H1 (cell line): ENCODE data around the gene CCDC60. TPM values are rescaled to one million over a fixed set of nuclear protein-coding genes. Genes with fewer than 3 reads are reported as not detected.

Experiments used
- CTCF ChIA-PET: fragments of 300-600 bp; sonication (Branson Sonifier 250); formaldehyde crosslinking; loops from one replicate; lab custom pipeline; 2021; ENCODE audit not compliant: partially characterized antibody; lab: Charles Lee
- POLR2A ChIA-PET: fragments of 300-600 bp; sonication (Branson Sonifier 250); formaldehyde crosslinking; loops from one replicate; lab custom pipeline; 2021; ENCODE audit warnings: inconsistent platforms; ENCODE audit not compliant: partially characterized antibody; lab: Charles Lee
- DNase-seq, 2 experiments: peaks; one replicate each; pipeline versions ENCODE4 v3.0.0 to v3.0.0-alpha.2; 2010 to 2022; ENCODE audit warnings: low spot score in 2 of 2, low read depth in 1 of 2, mixed read lengths in 1 of 2
- FAIRE-seq: peaks from 2 replicates; lab custom pipeline; 2011; peaks lifted over from hg19 to GRCh38; lab: Jason Lieb, UNC
- H2AFZ ChIP-seq: 2 replicates; pipeline ENCODE4 v1.8.1; 2012; ENCODE audit warnings: low read length, inconsistent platforms
- H2AK5ac ChIP-seq: 2 replicates; pipeline ENCODE4 v1.6.1; 2013; ENCODE audit warnings: low read depth, low read length
- H2BK120ac ChIP-seq: replicated peaks from 2 replicates; pipeline ENCODE3; 2013; ENCODE audit warnings: low read depth, low read length, inconsistent platforms
- H2BK12ac ChIP-seq: 2 replicates; pipeline ENCODE4 v1.6.1; 2013; ENCODE audit warnings: low read depth, low read length
- H2BK15ac ChIP-seq: 2 replicates; pipeline ENCODE4 v1.6.1; 2013; ENCODE audit warnings: low read length
- H2BK20ac ChIP-seq: 2 replicates; pipeline ENCODE4 v1.6.1; 2013; ENCODE audit warnings: low read length
- H2BK5ac ChIP-seq: 2 replicates; pipeline ENCODE4 v1.6.1; 2013; ENCODE audit warnings: low read depth, low read length
- H3K14ac ChIP-seq: 2 replicates; pipeline ENCODE4 v1.6.1; 2013; ENCODE audit warnings: inconsistent platforms; ENCODE audit not compliant: insufficient read length
- H3K18ac ChIP-seq: 2 replicates; pipeline ENCODE4 v1.6.1; 2013; ENCODE audit warnings: low read length; ENCODE audit errors: extremely low read depth
- H3K23ac ChIP-seq: 2 replicates; pipeline ENCODE4 v1.6.1; 2013; ENCODE audit warnings: inconsistent platforms; ENCODE audit not compliant: insufficient read length
- H3K23me2 ChIP-seq: 2 replicates; pipeline ENCODE4 v1.6.1; 2013; ENCODE audit warnings: low read depth, low read length
- H3K27ac ChIP-seq: 2 replicates; pipeline ENCODE4 v1.6.1; 2011; ENCODE audit warnings: low read depth, low read length, inconsistent platforms
- H3K27me3 ChIP-seq, 4 experiments: replicated peaks in 1 of 4; 1 replicate in 1 of 4; 2 replicates in 3 of 4; pipeline versions ENCODE4 v1.6.1 to v1.8.1; 2011 to 2013; ENCODE audit warnings: low read length in 3 of 4, mild to moderate bottlenecking in 3 of 4, inconsistent platforms in 2 of 4, mixed read lengths in 2 of 4, moderate library complexity in 1 of 4; ENCODE audit not compliant: control insufficient read depth in 3 of 4, insufficient read depth in 3 of 4; ENCODE audit errors: extremely low read depth in 1 of 4
- H3K36me3 ChIP-seq, 4 experiments: 2 replicates each; pipeline versions ENCODE4 v1.6.1 to v1.8.1; 2011 to 2013; ENCODE audit warnings: mild to moderate bottlenecking in 4 of 4, low read length in 3 of 4, moderate library complexity in 2 of 4, control low read depth in 1 of 4, inconsistent platforms in 1 of 4; ENCODE audit not compliant: insufficient read depth in 4 of 4, control insufficient read depth in 2 of 4
- H3K4ac ChIP-seq: replicated peaks from 2 replicates; pipeline ENCODE3; 2013; ENCODE audit warnings: low read length, low read depth, mixed read lengths, inconsistent platforms; ENCODE audit not compliant: insufficient read length
- H3K4me1 ChIP-seq, 4 experiments: replicated peaks in 1 of 4; 1 replicate in 1 of 4; 2 replicates in 3 of 4; pipeline versions ENCODE4 v1.6.1 to v1.8.1; 2011 to 2013; ENCODE audit warnings: low read length in 3 of 4, inconsistent platforms in 2 of 4, mixed read lengths in 1 of 4; ENCODE audit not compliant: insufficient read depth in 4 of 4, control insufficient read depth in 3 of 4
- H3K4me2 ChIP-seq, 2 experiments: 2 replicates each; pipeline versions ENCODE4 v1.6.1 to v1.8.1; 2011 to 2013; ENCODE audit warnings: low read depth in 2 of 2, low read length in 2 of 2, control low read depth in 1 of 2, inconsistent platforms in 1 of 2, mild to moderate bottlenecking in 1 of 2; ENCODE audit not compliant: insufficient read depth in 1 of 2
- H3K4me3 ChIP-seq, 4 experiments: fragments of 200-600, 300-600 bp in 1 of 4; sonication (generic), shearing (Covaris generic), sonication (Bioruptor Twin) in 1 of 4; 2 replicates each; pipeline versions ENCODE4 v1.5.1 to v1.8.1; 2011 to 2016; ENCODE audit warnings: low read length in 4 of 4, low read depth in 3 of 4, control low read depth in 2 of 4, inconsistent platforms in 2 of 4, mild to moderate bottlenecking in 2 of 4, mixed read lengths in 1 of 4, moderate library complexity in 1 of 4; ENCODE audit not compliant: insufficient read depth in 2 of 4; ENCODE audit errors: extremely low read depth in 1 of 4
- H3K56ac ChIP-seq: replicated peaks from 2 replicates; pipeline ENCODE3; 2013; ENCODE audit warnings: low read depth, mild to moderate bottlenecking, mixed read lengths, low read length, inconsistent platforms; ENCODE audit not compliant: insufficient read length
- H3K79me1 ChIP-seq: 2 replicates; pipeline ENCODE4 v1.6.1; 2013; ENCODE audit warnings: low read depth, low read length, control low read depth
- H3K79me2 ChIP-seq, 2 experiments: 2 replicates each; pipeline versions ENCODE4 v1.6.1 to v1.8.1; 2012 to 2013; ENCODE audit warnings: low read length in 2 of 2, mild to moderate bottlenecking in 2 of 2, inconsistent platforms in 1 of 2; ENCODE audit not compliant: insufficient read depth in 2 of 2, control insufficient read depth in 1 of 2
- H3K9ac ChIP-seq, 4 experiments: replicated peaks in 1 of 4; 1 replicate in 1 of 4; 2 replicates in 3 of 4; pipeline versions ENCODE4 v1.6.1 to v1.8.1; 2011 to 2013; ENCODE audit warnings: low read depth in 3 of 4, low read length in 3 of 4, control low read depth in 2 of 4, mild to moderate bottlenecking in 2 of 4, moderate library complexity in 2 of 4, inconsistent platforms in 1 of 4; ENCODE audit errors: extremely low read depth in 1 of 4
- H3K9me3 ChIP-seq, 2 experiments: 2 replicates each; pipeline versions ENCODE4 v1.6.1 to v1.8.1; 2012 to 2013; ENCODE audit warnings: mild to moderate bottlenecking in 2 of 2, moderate library complexity in 2 of 2, control low read depth in 1 of 2, inconsistent platforms in 1 of 2, low read depth in 1 of 2, low read length in 1 of 2, mixed read lengths in 1 of 2; ENCODE audit not compliant: insufficient read depth in 2 of 2
- H4K20me1 ChIP-seq, 2 experiments: replicated peaks in 1 of 2; 2 replicates each; pipeline versions ENCODE3 to v1.8.1; 2011 to 2013; ENCODE audit warnings: inconsistent platforms in 2 of 2, low read length in 2 of 2, mild to moderate bottlenecking in 1 of 2; ENCODE audit not compliant: insufficient read depth in 2 of 2, control insufficient read depth in 1 of 2
- H4K5ac ChIP-seq: 2 replicates; pipeline ENCODE4 v1.6.1; 2013; ENCODE audit warnings: low read length, low read depth, mixed read lengths, inconsistent platforms; ENCODE audit not compliant: insufficient read length
- H4K8ac ChIP-seq: 2 replicates; pipeline ENCODE4 v1.8.0; 2013; ENCODE audit warnings: mild to moderate bottlenecking, moderate library complexity, low read length, inconsistent platforms; ENCODE audit not compliant: insufficient read depth; ENCODE audit errors: extremely low read depth
- H4K91ac ChIP-seq: replicated peaks from 2 replicates; pipeline ENCODE3; 2013; ENCODE audit warnings: low read length, mixed read lengths, inconsistent platforms; ENCODE audit not compliant: insufficient read length
- EZH2 ChIP-seq: fragments of 200-600 bp; sonication (generic); IDR thresholded peaks from 2 replicates; pipeline ENCODE4 v1.7.1; 2012; ENCODE audit warnings: low read depth, mild to moderate bottlenecking, moderate library complexity, low read length, inconsistent platforms; ENCODE audit not compliant: severe bottlenecking
- FOSL1 ChIP-seq: IDR thresholded peaks from 2 replicates; pipeline ENCODE4 v1.6.1; 2011; ENCODE audit warnings: mild to moderate bottlenecking, low read depth, low read length, moderate library complexity; ENCODE audit not compliant: insufficient read depth
- SIN3A ChIP-seq, 2 experiments: IDR thresholded peaks in 1 of 2; conservative IDR thresholded peaks in 1 of 2; 2 replicates each; pipeline ENCODE4 v1.6.1; 2011 to 2012; ENCODE audit warnings: low read length in 2 of 2, improper control_type of control experiment in 1 of 2, low read depth in 1 of 2, mild to moderate bottlenecking in 1 of 2
- WGBS, 2 experiments: shearing (Covaris generic) in 1 of 2; methylation state at CpG; one replicate each; pipeline versions ENCODE4 v1.1.6 to v1.1.7; 2013 to 2015; ENCODE audit warnings: low lambda C conversion rate in 2 of 2, mixed read lengths in 2 of 2, inconsistent platforms in 1 of 2, low coverage in 1 of 2, missing lambda C conversion rate in 1 of 2; ENCODE audit not compliant: insufficient replicate concordance in 2 of 2, insufficient coverage in 1 of 2, insufficient read length in 1 of 2; ENCODE audit errors: extremely low coverage in 1 of 2, missing lambda C conversion rate in 1 of 2; 5-methylcytosine and 5-hydroxymethylcytosine counted together
- polyA plus RNA-seq, 7 experiments: library from polyadenylated mRNA; depleted of rRNA in 3 of 7; stranded (reverse) in 5 of 7; unstranded in 2 of 7; fragments of >200 nt in 5 of 7; fragments of 200-250 nt in 2 of 7; gene quantifications; 1 replicate in 5 of 7; 2 replicates in 1 of 7; 4 replicates in 1 of 7; pipeline versions ENCODE4 v1.2.1 to v1.2.3, GENCODE V29; 2011 to 2013; ENCODE audit warnings: missing spikeins in 2 of 7, mixed read lengths in 2 of 7
- total RNA-seq: library from RNA; stranded (reverse); fragmentation: NEBNext Ultra II Directional; extraction: Animal tissue kit (Norgen Biotek cat#: 25700); gene quantifications from 2 replicates; pipeline ENCODE4 v1.2.1, GENCODE V29; 2021
- TF ChIP-seq, protein P1 (sequence below): IDR thresholded peaks from 2 replicates; pipeline ENCODE4 v1.6.1; 2012; ENCODE audit warnings: inconsistent platforms

CCDC60 gene
- total and polyA plus RNA-seq, 2 of the 8 experiments (the other 6 are each of a cell fraction or from before 2014, with no cell fraction given) = 0.05 TPM; not detected in 1

DNA sequence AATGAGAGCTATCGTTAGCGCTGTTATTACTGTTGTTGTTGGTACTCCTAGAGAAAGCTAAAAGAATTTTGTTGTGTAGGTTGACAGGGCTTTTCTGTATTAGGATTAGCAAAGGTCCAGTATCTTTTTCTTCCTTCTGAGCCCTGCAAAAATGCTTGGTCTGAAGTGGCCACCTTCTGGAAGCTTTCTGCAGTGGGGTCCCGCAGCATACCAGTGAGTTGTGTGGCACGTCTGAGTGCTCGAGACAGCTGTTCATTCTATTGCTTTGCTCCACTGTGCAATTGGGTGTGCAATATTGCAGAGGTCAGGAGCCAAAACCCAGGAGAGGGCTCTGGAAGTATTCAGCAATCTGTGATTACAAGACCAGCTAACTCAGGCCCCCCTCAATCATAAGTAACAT lies 57.1 kb downstream of the CCDC60 start:
- no peak overlapping the region for H3K4ac ChIP-seq
- no peaks in the 10 kb centered on the region for H3K79me1 ChIP-seq
- H2AK5ac ChIP-seq = no peak overlapping the region
- H4K5ac ChIP-seq = no peak overlapping the region
- DNase-seq = no peak
- H2AFZ ChIP-seq = no peak overlapping the region
- H3K9ac ChIP-seq = no peak overlapping the region
- no peak overlapping the region for H3K18ac ChIP-seq
- peaks cover 0 to 20% (median 13%) of the 10 kb centered on the region in 4 experiments; a peak in 6 of 7 replicates for H3K4me1 ChIP-seq
- no peaks in the 10 kb centered on the region for H4K20me1 ChIP-seq
- H3K23me2 ChIP-seq = no peaks in the 10 kb centered on the region
- no peaks in the 10 kb centered on the region; a peak in 1 of 7 replicates for H3K27me3 ChIP-seq
- no peaks in the 10 kb centered on the region for H3K36me3 ChIP-seq
- no peak overlapping the region for H3K23ac ChIP-seq
- H3K4me3 ChIP-seq = no peak overlapping the region
- no peak overlapping the region for H3K14ac ChIP-seq
- TF ChIP-seq FOSL1 = no peak
- TF ChIP-seq, protein P1, sequence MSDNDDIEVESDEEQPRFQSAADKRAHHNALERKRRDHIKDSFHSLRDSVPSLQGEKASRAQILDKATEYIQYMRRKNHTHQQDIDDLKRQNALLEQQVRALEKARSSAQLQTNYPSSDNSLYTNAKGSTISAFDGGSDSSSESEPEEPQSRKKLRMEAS = no peak
- TF ChIP-seq SIN3A (conservative IDR thresholded peaks at IDR 0.05 in 1 of 2, IDR thresholded peaks at IDR 0.05 in 1 of 2; ENCODE audit: low read depth in 1 of 2, low read length in 2 of 2) = no peak
- TF ChIP-seq EZH2 = no peak
- TF ChIP-seq, all 59 proteins: peak for 0
- ChIA-PET POLR2A (no interaction called here), CTCF (interaction anchor here (0.7 to 2.6 kb wide), 7 partner anchors 10 to 351 kb away, joined by 3 to 10 read pairs (median 7); no protein-coding TSS in a partner anchor)
- Histone ChIP-seq H3K79me2 (no peaks in the 10 kb centered on the region), H2BK15ac (peak overlapping the region; percentile 46; the same call in 1 of the 2 replicates), H2BK120ac (no peak overlapping the region), H2BK5ac (no peak overlapping the region; the same call in 1 of the 2 replicates), H4K8ac (no peak overlapping the region), H3K9me3 (peaks cover 0 to under 1% of the 10 kb centered on the region in 2 experiments; a peak in 1 of 4 replicates), H2BK20ac (no peak overlapping the region), H3K27ac (no peak overlapping the region), H4K91ac (peak overlapping the region; percentile 22), H3K4me2 (no peak overlapping the region), H2BK12ac (no peak overlapping the region), H3K56ac (no peak overlapping the region)
- FAIRE-seq = no peak
- WGBS, 2 experiments = 92% methylated on average over 5 of the region's 5 CpGs; no CpG with 5 or more reads in 1 of the 2 experiments
